ENCODE measurements around the gene MYH6. TPM values are rescaled to one million over a fixed set of nuclear protein-coding genes. Genes with fewer than 3 reads are reported as not detected.
A peak's percentile ranks its signal among the peaks of the same experiment; 100 is the strongest.

MYH6 gene
- total and polyA plus RNA-seq, 2 donors (not counting 1 experiment from before 2014, with no cell fraction given): not detected

GRCh38 chr14:23377573-23378563 lies 30.2 kb downstream of the MYH6 start:
- Histone ChIP-seq H2AFZ (ENCODE audit: low read length) (no peak overlapping the region), H3K27me3 (ENCODE audit: control insufficient read depth, insufficient read depth, low read length) (peaks cover 3% of the 10 kb centered on the region), H4K20me1 (ENCODE audit: control insufficient read depth, extremely low read depth, insufficient read depth, low read length) (no peaks in the 10 kb centered on the region), H3K79me2 (ENCODE audit: control insufficient read depth, insufficient read depth, low read length) (no peaks in the 10 kb centered on the region), H3K36me3 (ENCODE audit: control insufficient read depth, insufficient read depth, low read length) (no peaks in the 10 kb centered on the region), H3K4me2 (ENCODE audit: extremely low read depth, insufficient read depth, low read length) (no peak overlapping the region), H3K9me3 (ENCODE audit: control insufficient read depth, insufficient read depth, low read depth, low read length) (no peaks in the 10 kb centered on the region), H3K4me3 (replicated peaks in 1 of 4; ENCODE audit: control extremely low read depth in 1 of 4, insufficient read depth in 1 of 4, low read depth in 3 of 4, low read length in 4 of 4) (no peak overlapping the region), H3K27ac (ENCODE audit: insufficient read depth, low read length) (no peak overlapping the region), H3K9ac (ENCODE audit: insufficient read depth, low read length) (no peak overlapping the region), H3K4me1 (ENCODE audit: control insufficient read depth, extremely low read depth, insufficient read depth, low read length) (no peaks in the 10 kb centered on the region)
- no peak for DNase-seq (ENCODE audit: low read depth in 2 of 2)
- TF ChIP-seq EZH2 (IDR thresholded peaks at IDR 0.05; ENCODE audit: low read length, missing control alignments) (peak; percentile 13), CTCF (conservative IDR thresholded peaks at IDR 0.05 in 1 of 2, IDR thresholded peaks at IDR 0.05 in 1 of 2; ENCODE audit: low read depth in 1 of 2, low read length in 2 of 2) (no peak)

GRCh38 chr14:23377198-23377550 lies 30.9 kb downstream of the MYH6 start:
- peak; percentile 54 for TF ChIP-seq EZH2 (IDR thresholded peaks at IDR 0.05; ENCODE audit: low read length, missing control alignments)
- TF ChIP-seq CTCF (conservative IDR thresholded peaks at IDR 0.05 in 1 of 2, IDR thresholded peaks at IDR 0.05 in 1 of 2; ENCODE audit: low read depth in 1 of 2, low read length in 2 of 2): no peak
- Histone ChIP-seq H3K4me2 (ENCODE audit: extremely low read depth, insufficient read depth, low read length) (no peak overlapping the region), H3K27me3 (ENCODE audit: control insufficient read depth, insufficient read depth, low read length) (peaks cover 3% of the 10 kb centered on the region), H3K4me1 (ENCODE audit: control insufficient read depth, extremely low read depth, insufficient read depth, low read length) (no peaks in the 10 kb centered on the region), H3K36me3 (ENCODE audit: control insufficient read depth, insufficient read depth, low read length) (no peaks in the 10 kb centered on the region), H3K27ac (ENCODE audit: insufficient read depth, low read length) (no peak overlapping the region), H3K79me2 (ENCODE audit: control insufficient read depth, insufficient read depth, low read length) (no peaks in the 10 kb centered on the region), H2AFZ (ENCODE audit: low read length) (no peak overlapping the region), H4K20me1 (ENCODE audit: control insufficient read depth, extremely low read depth, insufficient read depth, low read length) (no peaks in the 10 kb centered on the region), H3K4me3 (replicated peaks in 1 of 4; ENCODE audit: control extremely low read depth in 1 of 4, insufficient read depth in 1 of 4, low read depth in 3 of 4, low read length in 4 of 4) (no peak overlapping the region), H3K9ac (ENCODE audit: insufficient read depth, low read length) (no peak overlapping the region), H3K9me3 (ENCODE audit: control insufficient read depth, insufficient read depth, low read depth, low read length) (no peaks in the 10 kb centered on the region)
- DNase-seq (ENCODE audit: low read depth in 2 of 2): no peak

GRCh38 chr14:23376482-23377197 lies 31.4 kb downstream of the MYH6 start, which contains the start of gene CMTM5:
CMTM5 (plus strand) TSS chr14:23377046; CDS start chr14:23377252, 206 bp downstream.
- H3K4me1 ChIP-seq (ENCODE audit: control insufficient read depth, extremely low read depth, insufficient read depth, low read length): no peaks in the 10 kb centered on the region
- no peak within 1 kb of the TSS for H3K9ac ChIP-seq (ENCODE audit: insufficient read depth, low read length)
- H3K79me2 ChIP-seq (ENCODE audit: control insufficient read depth, insufficient read depth, low read length): no peaks in the 10 kb centered on the region
- no peak for TF ChIP-seq CTCF (conservative IDR thresholded peaks at IDR 0.05 in 1 of 2, IDR thresholded peaks at IDR 0.05 in 1 of 2; ENCODE audit: low read depth in 1 of 2, low read length in 2 of 2)
- TF ChIP-seq EZH2 (IDR thresholded peaks at IDR 0.05; ENCODE audit: low read length, missing control alignments): no peak
- H3K36me3 ChIP-seq (ENCODE audit: control insufficient read depth, insufficient read depth, low read length): no peaks in the 10 kb centered on the region
- no peak within 1 kb of the TSS for H3K27ac ChIP-seq (ENCODE audit: insufficient read depth, low read length)
- no peak within 1 kb of the TSS for H3K4me3 ChIP-seq (replicated peaks in 1 of 4; ENCODE audit: control extremely low read depth in 1 of 4, insufficient read depth in 1 of 4, low read depth in 3 of 4, low read length in 4 of 4)
- no peaks in the 10 kb centered on the region for H3K9me3 ChIP-seq (ENCODE audit: control insufficient read depth, insufficient read depth, low read depth, low read length)
- peaks cover 8% of the 10 kb centered on the region for H3K27me3 ChIP-seq (ENCODE audit: control insufficient read depth, insufficient read depth, low read length)
- no peak for DNase-seq (ENCODE audit: low read depth in 2 of 2)
- H4K20me1 ChIP-seq (ENCODE audit: control insufficient read depth, extremely low read depth, insufficient read depth, low read length): no peaks in the 10 kb centered on the region
- no peak within 1 kb of the TSS for H2AFZ ChIP-seq (ENCODE audit: low read length)
- H3K4me2 ChIP-seq (ENCODE audit: extremely low read depth, insufficient read depth, low read length): no peak within 1 kb of the TSS
